ENCODE results near the gene ZNF346.

The ZNF346 gene

DNA sequence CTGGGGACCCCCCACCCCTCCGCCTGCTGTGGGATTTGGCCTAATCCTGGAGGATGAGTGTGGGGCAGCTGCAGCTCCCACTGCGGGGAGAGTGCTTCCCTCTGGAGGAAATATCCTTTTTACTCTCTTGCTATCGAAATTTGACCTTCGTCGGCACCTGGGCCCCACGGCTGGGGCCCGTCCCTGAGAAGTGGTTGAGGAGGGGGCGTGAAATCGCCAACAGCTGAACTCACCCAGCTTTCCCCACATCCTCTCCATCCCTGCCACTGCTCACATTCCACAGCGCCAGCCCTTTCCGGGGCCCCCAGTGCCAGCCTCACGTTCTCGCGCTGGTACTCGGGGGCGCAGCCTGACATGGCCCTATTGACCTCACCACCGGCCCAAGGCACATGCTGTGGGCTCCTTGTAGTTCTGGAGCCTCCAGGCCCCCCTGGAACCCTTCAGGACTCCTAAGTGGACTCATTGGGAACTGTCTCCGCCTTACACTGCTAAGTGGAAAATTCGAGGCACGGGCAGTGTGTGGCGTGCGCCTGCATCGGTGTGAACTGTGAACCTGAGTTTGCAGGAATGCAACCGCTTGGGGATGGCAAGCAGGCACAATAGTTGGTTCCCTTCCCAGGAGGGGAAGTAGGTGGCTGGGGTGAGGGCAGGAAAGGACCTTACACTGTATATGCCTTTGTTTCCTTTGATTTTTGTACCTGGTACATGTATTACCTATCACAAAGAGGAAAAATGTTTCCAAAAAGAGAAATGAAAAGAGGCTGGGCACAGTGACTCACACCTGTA lies 83.4 kb downstream of the ZNF346 start:
- Histone ChIP-seq H2AFZ (ENCODE audit: low read depth, low read length) (no peak overlapping the region), H3K9ac (ENCODE audit: low read depth, low read length) (no peak overlapping the region)
- ATAC-seq (ENCODE audit: insufficient read depth, low read depth): no peak

DNA sequence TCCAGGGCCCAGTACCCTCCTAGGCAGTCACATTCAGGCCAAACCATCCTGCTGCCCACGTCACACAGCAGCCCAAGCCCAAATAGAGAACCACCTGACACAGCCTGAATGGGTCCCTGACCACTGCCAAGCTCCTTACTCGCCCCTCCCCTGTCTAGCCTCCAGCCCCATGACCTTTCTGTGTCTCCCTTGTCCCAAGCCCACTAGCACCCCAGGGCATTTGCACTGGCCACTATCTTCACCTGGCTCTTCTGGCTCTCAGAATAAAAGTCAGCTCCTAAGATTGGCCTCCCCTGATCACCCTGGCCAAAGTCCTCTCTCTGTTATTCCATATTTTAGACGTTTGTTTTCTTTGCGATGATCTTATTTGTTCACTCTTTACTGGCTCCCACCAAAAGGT lies 84.7 kb downstream of the ZNF346 start:
- Histone ChIP-seq H3K4me3 (ENCODE audit: low read depth in 1 of 2, low read length in 2 of 2) (no peak overlapping the region), H2AFZ (ENCODE audit: low read depth, low read length) (no peak overlapping the region), H3K9me3 (ENCODE audit: insufficient read depth, low read length, severe bottlenecking) (no peaks in the 10 kb centered on the region), H4K20me1 (ENCODE audit: insufficient read depth, low read length) (no peaks in the 10 kb centered on the region), H3K27ac (ENCODE audit: low read length) (no peak overlapping the region), H3K4me2 (ENCODE audit: insufficient read depth, low read length) (no peak overlapping the region), H3K27me3 (ENCODE audit: insufficient read depth, low read length, poor library complexity) (no peaks in the 10 kb centered on the region), H3K9ac (ENCODE audit: low read depth, low read length) (no peak overlapping the region), H3K4me1 (ENCODE audit: insufficient read depth, low read length) (0 out of 2 replicates have a peak, but pooled peaks cover 2% of the 10 kb centered on the region), H3K79me2 (ENCODE audit: insufficient read depth, low read length) (no peaks in the 10 kb centered on the region), H3K36me3 (ENCODE audit: insufficient read depth, low read length) (no peaks in the 10 kb centered on the region)
- no peak for TF ChIP-seq EZH2 (IDR thresholded peaks at IDR 0.05; ENCODE audit: borderline replicate concordance, low read depth, low read length, severe bottlenecking)
- TF ChIP-seq, protein P1, sequence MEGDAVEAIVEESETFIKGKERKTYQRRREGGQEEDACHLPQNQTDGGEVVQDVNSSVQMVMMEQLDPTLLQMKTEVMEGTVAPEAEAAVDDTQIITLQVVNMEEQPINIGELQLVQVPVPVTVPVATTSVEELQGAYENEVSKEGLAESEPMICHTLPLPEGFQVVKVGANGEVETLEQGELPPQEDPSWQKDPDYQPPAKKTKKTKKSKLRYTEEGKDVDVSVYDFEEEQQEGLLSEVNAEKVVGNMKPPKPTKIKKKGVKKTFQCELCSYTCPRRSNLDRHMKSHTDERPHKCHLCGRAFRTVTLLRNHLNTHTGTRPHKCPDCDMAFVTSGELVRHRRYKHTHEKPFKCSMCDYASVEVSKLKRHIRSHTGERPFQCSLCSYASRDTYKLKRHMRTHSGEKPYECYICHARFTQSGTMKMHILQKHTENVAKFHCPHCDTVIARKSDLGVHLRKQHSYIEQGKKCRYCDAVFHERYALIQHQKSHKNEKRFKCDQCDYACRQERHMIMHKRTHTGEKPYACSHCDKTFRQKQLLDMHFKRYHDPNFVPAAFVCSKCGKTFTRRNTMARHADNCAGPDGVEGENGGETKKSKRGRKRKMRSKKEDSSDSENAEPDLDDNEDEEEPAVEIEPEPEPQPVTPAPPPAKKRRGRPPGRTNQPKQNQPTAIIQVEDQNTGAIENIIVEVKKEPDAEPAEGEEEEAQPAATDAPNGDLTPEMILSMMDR (IDR thresholded peaks at IDR 0.05; ENCODE audit: borderline replicate concordance, extremely low read depth, low read length, poor library complexity, severe bottlenecking): no peak
- DNase-seq (no peak), ATAC-seq (ENCODE audit: insufficient read depth, low read depth) (no peak)

More for the DNA sequence above, 83.4 kb downstream of the ZNF346 start:
- Histone ChIP-seq H3K4me3 (ENCODE audit: low read depth in 1 of 2, low read length in 2 of 2) (no peak overlapping the region), H3K36me3 (ENCODE audit: insufficient read depth, low read length) (no peaks in the 10 kb centered on the region), H3K4me2 (ENCODE audit: insufficient read depth, low read length) (no peak overlapping the region), H3K27ac (ENCODE audit: low read length) (no peak overlapping the region), H4K20me1 (ENCODE audit: insufficient read depth, low read length) (no peaks in the 10 kb centered on the region), H3K27me3 (ENCODE audit: insufficient read depth, low read length, poor library complexity) (no peaks in the 10 kb centered on the region), H3K79me2 (ENCODE audit: insufficient read depth, low read length) (no peaks in the 10 kb centered on the region), H3K9me3 (ENCODE audit: insufficient read depth, low read length, severe bottlenecking) (no peaks in the 10 kb centered on the region), H3K4me1 (ENCODE audit: insufficient read depth, low read length) (no peaks in the 10 kb centered on the region)
- DNase-seq: no peak
- no peak for TF ChIP-seq EZH2 (IDR thresholded peaks at IDR 0.05; ENCODE audit: borderline replicate concordance, low read depth, low read length, severe bottlenecking)
- TF ChIP-seq, protein P1 (IDR thresholded peaks at IDR 0.05; ENCODE audit: borderline replicate concordance, extremely low read depth, low read length, poor library complexity, severe bottlenecking): no peak

DNA sequence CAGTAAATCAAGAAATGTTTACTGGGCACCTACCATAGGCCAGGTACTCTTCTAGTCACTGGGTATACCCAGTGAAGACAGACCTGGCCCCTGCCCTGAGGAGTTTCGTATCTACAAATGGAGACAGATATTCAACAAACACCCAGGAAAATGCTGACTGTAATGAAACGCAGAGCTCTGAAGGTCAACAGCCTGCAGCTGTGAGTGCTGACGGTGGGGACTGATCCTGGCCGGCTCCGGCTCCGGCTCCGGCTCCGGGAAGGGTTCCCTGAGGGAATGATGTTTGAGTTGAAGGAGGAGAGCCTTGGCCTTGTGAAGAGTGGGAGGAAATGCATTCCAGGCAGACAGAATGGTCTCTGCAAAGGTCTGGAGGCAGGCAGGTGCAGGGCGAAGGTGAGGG lies 87.3 kb downstream of the ZNF346 start:
- H3K9ac ChIP-seq (ENCODE audit: low read depth, low read length): no peak overlapping the region
- H3K4me3 ChIP-seq (ENCODE audit: low read depth in 1 of 2, low read length in 2 of 2): no peak overlapping the region
- no peaks in the 10 kb centered on the region for H3K9me3 ChIP-seq (ENCODE audit: insufficient read depth, low read length, severe bottlenecking)
- no peaks in the 10 kb centered on the region for H3K27me3 ChIP-seq (ENCODE audit: insufficient read depth, low read length, poor library complexity)
- no peaks in the 10 kb centered on the region for H4K20me1 ChIP-seq (ENCODE audit: insufficient read depth, low read length)
- H2AFZ ChIP-seq (ENCODE audit: low read depth, low read length): no peak overlapping the region
- DNase-seq (no peak), ATAC-seq (ENCODE audit: insufficient read depth, low read depth) (no peak)
- no peaks in the 10 kb centered on the region for H3K79me2 ChIP-seq (ENCODE audit: insufficient read depth, low read length)
- no peaks in the 10 kb centered on the region for H3K36me3 ChIP-seq (ENCODE audit: insufficient read depth, low read length)
- H3K4me1 ChIP-seq (ENCODE audit: insufficient read depth, low read length): peaks cover 7% of the 10 kb centered on the region; the same call in 1 of the 2 replicates
- H3K4me2 ChIP-seq (ENCODE audit: insufficient read depth, low read length): no peak overlapping the region
- H3K27ac ChIP-seq (ENCODE audit: low read length): no peak overlapping the region
- TF ChIP-seq EZH2 (IDR thresholded peaks at IDR 0.05; ENCODE audit: borderline replicate concordance, low read depth, low read length, severe bottlenecking): no peak
- TF ChIP-seq, protein P1 (IDR thresholded peaks at IDR 0.05; ENCODE audit: borderline replicate concordance, extremely low read depth, low read length, poor library complexity, severe bottlenecking): no peak
